ENCODE measurements around the gene GTSE1. TPM values are rescaled to one million over a fixed set of nuclear protein-coding genes. Genes with fewer than 3 reads are reported as not detected.
"Not testable (repeated sequence)": the region's sequence is repeated elsewhere in the genome, so short reads cannot be mapped to it uniquely, and the experiment has no call there.

GTSE1 gene
- polyA plus RNA-seq, 4 donors: 14.4 to 18.4 (median 15.7) TPM

GRCh38 chr22:46292173-46292572 is 4.5 kb upstream of the GTSE1 start:
- no peak for DNase-seq (ENCODE audit: low read depth in 4 of 4, low spot score in 3 of 4)

- no peak for DNase-seq (ENCODE audit: low read depth in 4 of 4, low spot score in 3 of 4)
Observed at GRCh38 chr22:46292732-46293131, 3.9 kb upstream of the GTSE1 start.

- DNase-seq (ENCODE audit: low read depth in 4 of 4, low spot score in 3 of 4): no peak
Observed at GRCh38 chr22:46293577-46294260, 3.0 kb upstream of the GTSE1 start.

- DNase-seq (ENCODE audit: low read depth in 4 of 4, low spot score in 3 of 4): no peak
Observed at GRCh38 chr22:46294784-46295183, 1.9 kb upstream of the GTSE1 start.

- no peak for DNase-seq (ENCODE audit: low read depth in 4 of 4, low spot score in 3 of 4)
Observed at GRCh38 chr22:46295277-46295971, 1.2 kb upstream of the GTSE1 start.

- peak in 1 of 4 donors; percentile 5 for DNase-seq (ENCODE audit: low read depth in 4 of 4, low spot score in 3 of 4)
Observed at GRCh38 chr22:46297151-46297812, 612 bp downstream of the GTSE1 start.

- no peak for DNase-seq (ENCODE audit: low read depth in 4 of 4, low spot score in 3 of 4)
Observed at GRCh38 chr22:46299101-46299500, 2.4 kb downstream of the GTSE1 start.

- no peak for DNase-seq (ENCODE audit: low read depth in 4 of 4, low spot score in 3 of 4)
Observed at GRCh38 chr22:46300491-46300890, 3.8 kb downstream of the GTSE1 start.

- DNase-seq (ENCODE audit: low read depth in 4 of 4, low spot score in 3 of 4): no peak
Observed at GRCh38 chr22:46303347-46303965, 6.8 kb downstream of the GTSE1 start.

- DNase-seq (ENCODE audit: low read depth in 4 of 4, low spot score in 3 of 4): no peak
Observed at GRCh38 chr22:46308283-46308988, 11.8 kb downstream of the GTSE1 start.

- no peak for DNase-seq (ENCODE audit: low read depth in 4 of 4, low spot score in 3 of 4)
Observed at GRCh38 chr22:46309526-46310085, 12.9 kb downstream of the GTSE1 start.

- no peak for DNase-seq (ENCODE audit: low read depth in 4 of 4, low spot score in 3 of 4)
Observed at GRCh38 chr22:46312056-46312455, 15.4 kb downstream of the GTSE1 start.

- DNase-seq (ENCODE audit: low read depth in 4 of 4, low spot score in 3 of 4): not testable (repeated sequence)
Observed at GRCh38 chr22:46312848-46313247, 16.2 kb downstream of the GTSE1 start.

GRCh38 chr22:46315976-46316375 is 19.3 kb downstream of the GTSE1 start:
- no peak for DNase-seq (ENCODE audit: low read depth in 4 of 4, low spot score in 3 of 4)

- no peak for DNase-seq (ENCODE audit: low read depth in 4 of 4, low spot score in 3 of 4)
Observed at GRCh38 chr22:46317646-46318045, 21.0 kb downstream of the GTSE1 start.

- DNase-seq (ENCODE audit: low read depth in 4 of 4, low spot score in 3 of 4): no peak
Observed at GRCh38 chr22:46318576-46318975, 21.9 kb downstream of the GTSE1 start.

- no peak for DNase-seq (ENCODE audit: low read depth in 4 of 4, low spot score in 3 of 4)
Observed at GRCh38 chr22:46319319-46319718, 22.6 kb downstream of the GTSE1 start.

- no peak for DNase-seq (ENCODE audit: low read depth in 4 of 4, low spot score in 3 of 4)
Observed at GRCh38 chr22:46320166-46320710, 23.6 kb downstream of the GTSE1 start.

GRCh38 chr22:46320716-46321386 is 24.2 kb downstream of the GTSE1 start:
- no peak for DNase-seq (ENCODE audit: low read depth in 4 of 4, low spot score in 3 of 4)

GRCh38 chr22:46322711-46323110 is 26.0 kb downstream of the GTSE1 start:
- no peak for DNase-seq (ENCODE audit: low read depth in 4 of 4, low spot score in 3 of 4)

Data from right renal pelvis (tissue), 4 donors.